PFSK-1 (cell line): ENCODE results near the gene ABCC12.

Source experiments
- POLR2AphosphoS5 ChIP-seq: IDR thresholded peaks from 2 replicates; pipeline ENCODE4 v1.6.1; 2012; ENCODE audit warnings: low read depth, mild to moderate bottlenecking, control low read depth, low read length, moderate library complexity
- TAF1 ChIP-seq: IDR thresholded peaks from 2 replicates; pipeline ENCODE4 v1.6.1; 2012; ENCODE audit warnings: low read length, control low read depth, borderline replicate concordance; ENCODE audit not compliant: insufficient read depth
- TF ChIP-seq, protein P1 (sequence below), 2 experiments: IDR thresholded peaks; 2 replicates each; pipeline versions ENCODE4 v1.6.1 to v1.8.0; 2011 to 2012; ENCODE audit warnings: low read depth in 2 of 2, low read length in 2 of 2, control low read depth in 1 of 2, inconsistent platforms in 1 of 2, mild to moderate bottlenecking in 1 of 2, moderate library complexity in 1 of 2; ENCODE audit not compliant: insufficient read depth in 1 of 2

- TF ChIP-seq POLR2AphosphoS5 (no peak), TAF1 (no peak)
- TF ChIP-seq, protein P1, sequence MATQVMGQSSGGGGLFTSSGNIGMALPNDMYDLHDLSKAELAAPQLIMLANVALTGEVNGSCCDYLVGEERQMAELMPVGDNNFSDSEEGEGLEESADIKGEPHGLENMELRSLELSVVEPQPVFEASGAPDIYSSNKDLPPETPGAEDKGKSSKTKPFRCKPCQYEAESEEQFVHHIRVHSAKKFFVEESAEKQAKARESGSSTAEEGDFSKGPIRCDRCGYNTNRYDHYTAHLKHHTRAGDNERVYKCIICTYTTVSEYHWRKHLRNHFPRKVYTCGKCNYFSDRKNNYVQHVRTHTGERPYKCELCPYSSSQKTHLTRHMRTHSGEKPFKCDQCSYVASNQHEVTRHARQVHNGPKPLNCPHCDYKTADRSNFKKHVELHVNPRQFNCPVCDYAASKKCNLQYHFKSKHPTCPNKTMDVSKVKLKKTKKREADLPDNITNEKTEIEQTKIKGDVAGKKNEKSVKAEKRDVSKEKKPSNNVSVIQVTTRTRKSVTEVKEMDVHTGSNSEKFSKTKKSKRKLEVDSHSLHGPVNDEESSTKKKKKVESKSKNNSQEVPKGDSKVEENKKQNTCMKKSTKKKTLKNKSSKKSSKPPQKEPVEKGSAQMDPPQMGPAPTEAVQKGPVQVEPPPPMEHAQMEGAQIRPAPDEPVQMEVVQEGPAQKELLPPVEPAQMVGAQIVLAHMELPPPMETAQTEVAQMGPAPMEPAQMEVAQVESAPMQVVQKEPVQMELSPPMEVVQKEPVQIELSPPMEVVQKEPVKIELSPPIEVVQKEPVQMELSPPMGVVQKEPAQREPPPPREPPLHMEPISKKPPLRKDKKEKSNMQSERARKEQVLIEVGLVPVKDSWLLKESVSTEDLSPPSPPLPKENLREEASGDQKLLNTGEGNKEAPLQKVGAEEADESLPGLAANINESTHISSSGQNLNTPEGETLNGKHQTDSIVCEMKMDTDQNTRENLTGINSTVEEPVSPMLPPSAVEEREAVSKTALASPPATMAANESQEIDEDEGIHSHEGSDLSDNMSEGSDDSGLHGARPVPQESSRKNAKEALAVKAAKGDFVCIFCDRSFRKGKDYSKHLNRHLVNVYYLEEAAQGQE (IDR thresholded peaks at IDR 0.05; ENCODE audit: insufficient read depth in 1 of 2, low read depth in 2 of 2, low read length in 2 of 2), result no peak
These were observed 5.1 kb downstream of the ABCC12 start for GRCh38 chr16:48150707-48151106.
